HCT116 (cell line): ENCODE results near the gene GFER. TPM values are rescaled to one million over a fixed set of nuclear protein-coding genes. Genes with fewer than 3 reads are reported as not detected.

Experiments used
- ATAC-seq: fragments of 200-7000 bp; cut with Tn5 transposase; 2 replicates; pipeline ENCODE4 v1.9.1; 2020; ENCODE audit warnings: mild to moderate bottlenecking, moderate library complexity
- BruUV-seq: library from RNA; stranded (reverse); fragments of 400-500 nt; replicated peaks from 2 replicates; lab custom pipeline; 2021; lab: Mats Ljungman, UMichigan
- CTCF ChIA-PET: fragments of 300-600 bp; sonication (Branson Sonifier 250); formaldehyde crosslinking; loops from one replicate; lab custom pipeline; 2021; ENCODE audit warnings: antibody characterized with exemption; lab: Charles Lee
- POLR2A ChIA-PET: fragments of 300-600, 350-600 bp; sonication (Branson Sonifier 250); formaldehyde crosslinking; loops from one replicate; lab custom pipeline; 2021; ENCODE audit warnings: antibody characterized with exemption; lab: Charles Lee
- RAD21 ChIA-PET, 2 experiments: fragments of 300-600 bp; sonication (Branson Sonifier 250); formaldehyde crosslinking; loops; one replicate each; lab custom pipeline; 2023; ENCODE audit warnings: low total read pairs in 2 of 2; ENCODE audit not compliant: uncharacterized antibody in 2 of 2, unreplicated experiment in 2 of 2, low non-redundant PET in 1 of 2; lab: Charles Lee
- DNase-seq: peaks from one replicate; pipeline ENCODE4 v3.0.0-alpha.2; 2010; ENCODE audit warnings: low read depth, low spot score
- H2AFZ ChIP-seq: fragments of 200-600 bp; shearing (Covaris generic), sonication (generic); 2 replicates; pipeline ENCODE4 v1.6.1; 2017; ENCODE audit warnings: low read depth, mixed run types, mixed read lengths, antibody characterized with exemption, low read length; ENCODE audit not compliant: poor library complexity, severe bottlenecking
- H3K27ac ChIP-seq: 2 replicates; pipeline ENCODE4 v1.5.1; 2012; ENCODE audit warnings: low read depth, low read length
- H3K27me3 ChIP-seq: fragments of 200-600 bp; sonication (generic); 2 replicates; pipeline ENCODE4 v1.6.1; 2016; ENCODE audit warnings: mixed run types, low read length, mixed read lengths; ENCODE audit not compliant: insufficient read depth
- H3K36me3 ChIP-seq, 2 experiments: fragments of 200-500 bp in 1 of 2; fragments of 200-600 bp in 1 of 2; sonication (Bioruptor generic) in 1 of 2; sonication (generic) in 1 of 2; 2 replicates each; pipeline versions ENCODE4 v1.5.1 to v1.6.1; 2014 to 2016; ENCODE audit warnings: low read length in 2 of 2, inconsistent platforms in 1 of 2, mixed read lengths in 1 of 2, mixed run types in 1 of 2; ENCODE audit not compliant: insufficient read depth in 2 of 2, control insufficient read depth in 1 of 2
- H3K4me1 ChIP-seq, 2 experiments: fragments of 200-600 bp in 1 of 2; sonication (generic) in 1 of 2; 2 replicates each; pipeline versions ENCODE4 v1.5.1 to v1.6.1; 2012 to 2017; ENCODE audit warnings: low read length in 2 of 2, inconsistent platforms in 1 of 2, mild to moderate bottlenecking in 1 of 2, mixed read lengths in 1 of 2, mixed run types in 1 of 2, moderate library complexity in 1 of 2; ENCODE audit not compliant: insufficient read depth in 2 of 2, control insufficient read depth in 1 of 2
- H3K4me2 ChIP-seq: fragments of 200-600 bp; sonication (generic); 2 replicates; pipeline ENCODE4 v1.6.1; 2017; ENCODE audit warnings: mixed run types, low read length, mixed read lengths
- H3K4me3 ChIP-seq, 2 experiments: fragments of 200-600 bp in 1 of 2; sonication (generic) in 1 of 2; replicated peaks in 1 of 2; 2 replicates each; pipeline ENCODE4 v1.5.1; 2011 to 2016; ENCODE audit warnings: low read length in 2 of 2, control low read depth in 1 of 2, low read depth in 1 of 2, mild to moderate bottlenecking in 1 of 2, mixed read lengths in 1 of 2, mixed run types in 1 of 2
- H3K79me2 ChIP-seq: fragments of 200-600 bp; sonication (generic); 2 replicates; pipeline ENCODE4 v1.6.1; 2017; ENCODE audit warnings: mild to moderate bottlenecking, mixed run types, low read length, moderate library complexity, mixed read lengths; ENCODE audit not compliant: insufficient read depth
- H3K9ac ChIP-seq: fragments of 200-600 bp; sonication (generic); 2 replicates; pipeline ENCODE4 v1.6.1; 2016; ENCODE audit warnings: low read length, mixed read lengths
- H3K9me2 ChIP-seq: fragments of 200-600 bp; sonication (generic), shearing (Covaris generic); 2 replicates; pipeline ENCODE4 v1.6.1; 2017; ENCODE audit warnings: mixed run types, mild to moderate bottlenecking, moderate library complexity; ENCODE audit not compliant: insufficient read depth
- H3K9me3 ChIP-seq, 2 experiments: fragments of 200-500 bp in 1 of 2; fragments of 200-600 bp in 1 of 2; sonication (Bioruptor generic) in 1 of 2; sonication (generic) in 1 of 2; 2 replicates each; pipeline ENCODE4 v1.6.1; 2014 to 2017; ENCODE audit warnings: low read length in 2 of 2, mixed read lengths in 2 of 2, inconsistent platforms in 1 of 2, low read depth in 1 of 2, mild to moderate bottlenecking in 1 of 2, mixed run types in 1 of 2, moderate library complexity in 1 of 2; ENCODE audit not compliant: control insufficient read depth in 1 of 2, insufficient read depth in 1 of 2
- H4K20me1 ChIP-seq: fragments of 200-600 bp; sonication (generic), shearing (Covaris generic); 2 replicates; pipeline ENCODE4 v1.6.1; 2017; ENCODE audit warnings: mixed run types, mild to moderate bottlenecking, moderate library complexity; ENCODE audit not compliant: insufficient read depth
- CEBPB ChIP-seq: IDR thresholded peaks from 2 replicates; pipeline ENCODE4 v1.6.1; 2012; ENCODE audit warnings: low read depth
- ELF1 ChIP-seq: IDR thresholded peaks from 2 replicates; pipeline ENCODE4 v1.6.1; 2012; ENCODE audit warnings: low read depth, borderline replicate concordance
- EZH2 ChIP-seq: fragments of 200-600 bp; sonication (generic); IDR thresholded peaks from 2 replicates; pipeline ENCODE4 v1.6.1; 2017; ENCODE audit warnings: antibody characterized with exemption, mixed run types
- EZH2phosphoT487 ChIP-seq: fragments of 200-600 bp; IDR thresholded peaks from 2 replicates; pipeline ENCODE4 v1.6.1; 2018; ENCODE audit warnings: antibody characterized with exemption, borderline replicate concordance
- JUND ChIP-seq: IDR thresholded peaks from 2 replicates; pipeline ENCODE4 v1.6.1; 2012
- POLR2A ChIP-seq: IDR thresholded peaks from 2 replicates; pipeline ENCODE4 v1.7.0; 2011; ENCODE audit warnings: borderline replicate concordance; ENCODE audit not compliant: insufficient read depth, insufficient read length; ENCODE audit errors: extremely low read depth
- SIN3A ChIP-seq: IDR thresholded peaks from 2 replicates; pipeline ENCODE4 v1.6.1; 2012; ENCODE audit warnings: low read depth
- SP1 ChIP-seq: IDR thresholded peaks from 2 replicates; pipeline ENCODE4 v1.6.1; 2012; ENCODE audit warnings: low read depth
- YY1 ChIP-seq: IDR thresholded peaks from 2 replicates; pipeline ENCODE4 v1.6.1; 2011; ENCODE audit warnings: low read length, low read depth, moderate library complexity, mild to moderate bottlenecking; ENCODE audit not compliant: insufficient replicate concordance; ENCODE audit errors: extremely low read depth
- ZFX ChIP-seq: fragments of 450-650 bp; IDR thresholded peaks from 2 replicates; pipeline ENCODE4 v1.6.1; 2017
- intact Hi-C: fragments of 100-400 bp; cut with micrococcal nuclease; formaldehyde crosslinking; loops from 2 replicates; pipeline ENCODE4 v1.10.0; 2022
- total RNA-seq: library from RNA; stranded (reverse); gene quantifications from one replicate; pipeline ENCODE4 v1.2.1, GENCODE V29; 2021; ENCODE audit not compliant: unreplicated experiment
- TF ChIP-seq, protein P1 (sequence below): IDR thresholded peaks from 2 replicates; pipeline ENCODE4 v1.6.1; 2012; ENCODE audit warnings: low read depth
- TF ChIP-seq, protein P2 (sequence below), 3 experiments: fragments of 200-600 bp in 1 of 3; sonication (generic) in 1 of 3; IDR thresholded peaks in 2 of 3; conservative IDR thresholded peaks in 1 of 3; 2 replicates each; pipeline ENCODE4 v1.5.1; 2012 to 2017; ENCODE audit warnings: low read depth in 2 of 3, low read length in 2 of 3, antibody characterized with exemption in 1 of 3, borderline replicate concordance in 1 of 3, control low read depth in 1 of 3, mild to moderate bottlenecking in 1 of 3, mixed read lengths in 1 of 3, mixed run types in 1 of 3, moderate library complexity in 1 of 3; ENCODE audit not compliant: insufficient read depth in 1 of 3
- TF ChIP-seq, protein P3 (sequence below): IDR thresholded peaks from 2 replicates; pipeline ENCODE4 v1.6.1; 2012

The GFER gene
- total RNA-seq, 1 experiment from 2014 or later = 47.3 TPM

DNA sequence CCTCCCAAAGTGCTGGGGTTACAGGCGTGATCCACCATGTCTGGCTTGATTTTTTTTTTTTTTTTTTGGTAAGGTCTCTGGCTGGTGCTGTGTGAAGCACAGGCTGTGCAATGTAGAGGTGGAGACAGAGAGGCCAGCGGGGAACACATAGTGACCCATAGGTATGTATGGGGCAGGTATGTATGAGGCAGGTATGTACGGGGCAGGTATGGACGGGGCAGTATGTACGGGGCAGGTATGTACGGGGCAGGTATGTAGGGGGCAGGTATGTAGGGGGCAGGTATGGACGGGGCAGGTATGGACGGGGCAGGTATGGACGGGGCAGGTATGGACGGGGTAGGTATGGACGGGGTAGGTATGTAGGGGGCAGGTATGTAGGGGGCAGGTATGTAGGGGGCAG is 34.5 kb upstream of the GFER start:
- Histone ChIP-seq H3K9me3 (no peaks in the 10 kb centered on the region), H3K4me2 (no peak overlapping the region), H3K9me2 (no peaks in the 10 kb centered on the region), H3K9ac (no peak overlapping the region), H3K4me1 (peaks cover 0 to 2% of the 10 kb centered on the region in 2 experiments; a peak in 3 of 4 replicates), H3K27me3 (no peaks in the 10 kb centered on the region), H4K20me1 (no peaks in the 10 kb centered on the region), H3K36me3 (no peaks in the 10 kb centered on the region), H3K27ac (no peak overlapping the region), H3K79me2 (no peaks in the 10 kb centered on the region), H2AFZ (no peak overlapping the region), H3K4me3 (no peak overlapping the region)
- ChIA-PET CTCF (interaction anchor here (0.6 kb wide), 1 partner anchor 137 kb away, joined by 3 read pairs; no protein-coding TSS in a partner anchor), POLR2A (interaction anchor here (1.0 to 1.1 kb wide), 2 partner anchors 15 kb away, joined by 3 to 4 read pairs; partner anchors contain the start of gene RPS2), RAD21 (no interaction called here)
- TF ChIP-seq EZH2 (no peak), YY1 (no peak)
- ATAC-seq (no peak), DNase-seq (no peak)
- intact Hi-C loops = no loop called here
- no TSS peak for BruUV-seq

DNA sequence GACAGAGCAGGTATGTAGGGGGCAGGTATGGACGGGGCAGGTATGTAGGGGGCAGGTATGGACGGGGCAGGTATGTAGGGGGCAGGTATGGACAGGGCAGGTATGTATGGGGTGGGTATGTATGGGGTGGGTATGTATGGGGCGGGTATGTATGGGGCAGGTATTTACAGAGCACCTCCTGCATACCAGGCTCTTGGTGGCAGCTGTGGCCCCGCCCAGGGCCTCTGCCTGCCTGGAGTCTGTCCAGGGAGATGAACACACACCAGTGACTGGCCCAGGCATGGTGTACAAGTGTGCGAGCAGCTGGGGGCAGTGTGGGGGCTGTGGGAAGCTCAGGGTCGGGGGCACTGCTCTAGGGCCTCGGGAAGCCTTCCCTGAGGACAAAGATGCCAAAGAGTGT is 33.9 kb upstream of the GFER start:
- ChIA-PET RAD21 (no interaction called here), CTCF (interaction anchor here (0.6 kb wide), 1 partner anchor 137 kb away, joined by 3 read pairs; no protein-coding TSS in a partner anchor), POLR2A (interaction anchor here (1.1 kb wide), 1 partner anchor 15 kb away, joined by 4 read pairs; the partner anchor contains the start of gene RPS2)
- Histone ChIP-seq H3K9ac (no peak overlapping the region), H3K36me3 (no peaks in the 10 kb centered on the region), H3K4me3 (no peak overlapping the region), H3K27ac (no peak overlapping the region; the same call in 1 of the 2 replicates), H3K4me1 (peaks cover 0 to 2% of the 10 kb centered on the region in 2 experiments; a peak in 3 of 4 replicates), H3K27me3 (no peaks in the 10 kb centered on the region), H3K4me2 (no peak overlapping the region), H4K20me1 (no peaks in the 10 kb centered on the region), H2AFZ (no peak overlapping the region), H3K9me2 (no peaks in the 10 kb centered on the region), H3K9me3 (no peaks in the 10 kb centered on the region), H3K79me2 (no peaks in the 10 kb centered on the region)
- peak; percentile 56 for ATAC-seq
- BruUV-seq = no TSS peak
- no peak for DNase-seq
- intact Hi-C loops = no loop called here
- TF ChIP-seq, protein P1, sequence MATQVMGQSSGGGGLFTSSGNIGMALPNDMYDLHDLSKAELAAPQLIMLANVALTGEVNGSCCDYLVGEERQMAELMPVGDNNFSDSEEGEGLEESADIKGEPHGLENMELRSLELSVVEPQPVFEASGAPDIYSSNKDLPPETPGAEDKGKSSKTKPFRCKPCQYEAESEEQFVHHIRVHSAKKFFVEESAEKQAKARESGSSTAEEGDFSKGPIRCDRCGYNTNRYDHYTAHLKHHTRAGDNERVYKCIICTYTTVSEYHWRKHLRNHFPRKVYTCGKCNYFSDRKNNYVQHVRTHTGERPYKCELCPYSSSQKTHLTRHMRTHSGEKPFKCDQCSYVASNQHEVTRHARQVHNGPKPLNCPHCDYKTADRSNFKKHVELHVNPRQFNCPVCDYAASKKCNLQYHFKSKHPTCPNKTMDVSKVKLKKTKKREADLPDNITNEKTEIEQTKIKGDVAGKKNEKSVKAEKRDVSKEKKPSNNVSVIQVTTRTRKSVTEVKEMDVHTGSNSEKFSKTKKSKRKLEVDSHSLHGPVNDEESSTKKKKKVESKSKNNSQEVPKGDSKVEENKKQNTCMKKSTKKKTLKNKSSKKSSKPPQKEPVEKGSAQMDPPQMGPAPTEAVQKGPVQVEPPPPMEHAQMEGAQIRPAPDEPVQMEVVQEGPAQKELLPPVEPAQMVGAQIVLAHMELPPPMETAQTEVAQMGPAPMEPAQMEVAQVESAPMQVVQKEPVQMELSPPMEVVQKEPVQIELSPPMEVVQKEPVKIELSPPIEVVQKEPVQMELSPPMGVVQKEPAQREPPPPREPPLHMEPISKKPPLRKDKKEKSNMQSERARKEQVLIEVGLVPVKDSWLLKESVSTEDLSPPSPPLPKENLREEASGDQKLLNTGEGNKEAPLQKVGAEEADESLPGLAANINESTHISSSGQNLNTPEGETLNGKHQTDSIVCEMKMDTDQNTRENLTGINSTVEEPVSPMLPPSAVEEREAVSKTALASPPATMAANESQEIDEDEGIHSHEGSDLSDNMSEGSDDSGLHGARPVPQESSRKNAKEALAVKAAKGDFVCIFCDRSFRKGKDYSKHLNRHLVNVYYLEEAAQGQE = no peak
- no peak for TF ChIP-seq CEBPB
- TF ChIP-seq ZFX = no peak
- TF ChIP-seq SIN3A = no peak
- no peak for TF ChIP-seq EZH2phosphoT487
- TF ChIP-seq ELF1 = no peak
- no peak for TF ChIP-seq POLR2A
- TF ChIP-seq, protein P2, sequence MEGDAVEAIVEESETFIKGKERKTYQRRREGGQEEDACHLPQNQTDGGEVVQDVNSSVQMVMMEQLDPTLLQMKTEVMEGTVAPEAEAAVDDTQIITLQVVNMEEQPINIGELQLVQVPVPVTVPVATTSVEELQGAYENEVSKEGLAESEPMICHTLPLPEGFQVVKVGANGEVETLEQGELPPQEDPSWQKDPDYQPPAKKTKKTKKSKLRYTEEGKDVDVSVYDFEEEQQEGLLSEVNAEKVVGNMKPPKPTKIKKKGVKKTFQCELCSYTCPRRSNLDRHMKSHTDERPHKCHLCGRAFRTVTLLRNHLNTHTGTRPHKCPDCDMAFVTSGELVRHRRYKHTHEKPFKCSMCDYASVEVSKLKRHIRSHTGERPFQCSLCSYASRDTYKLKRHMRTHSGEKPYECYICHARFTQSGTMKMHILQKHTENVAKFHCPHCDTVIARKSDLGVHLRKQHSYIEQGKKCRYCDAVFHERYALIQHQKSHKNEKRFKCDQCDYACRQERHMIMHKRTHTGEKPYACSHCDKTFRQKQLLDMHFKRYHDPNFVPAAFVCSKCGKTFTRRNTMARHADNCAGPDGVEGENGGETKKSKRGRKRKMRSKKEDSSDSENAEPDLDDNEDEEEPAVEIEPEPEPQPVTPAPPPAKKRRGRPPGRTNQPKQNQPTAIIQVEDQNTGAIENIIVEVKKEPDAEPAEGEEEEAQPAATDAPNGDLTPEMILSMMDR (IDR thresholded peaks at IDR 0.05 in 2 of 3, conservative IDR thresholded peaks at IDR 0.05 in 1 of 3; ENCODE audit: borderline replicate concordance in 1 of 3, insufficient read depth in 1 of 3, low read depth in 2 of 3, low read length in 2 of 3) = no peak
- TF ChIP-seq, protein P3, sequence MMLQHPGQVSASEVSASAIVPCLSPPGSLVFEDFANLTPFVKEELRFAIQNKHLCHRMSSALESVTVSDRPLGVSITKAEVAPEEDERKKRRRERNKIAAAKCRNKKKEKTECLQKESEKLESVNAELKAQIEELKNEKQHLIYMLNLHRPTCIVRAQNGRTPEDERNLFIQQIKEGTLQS = no peak
- TF ChIP-seq JUND = no peak
- TF ChIP-seq SP1 = no peak
